GM12873 (cell line): ENCODE data around the gene FLRT2.

Experiments
- TF ChIP-seq, protein P1 (sequence below): IDR thresholded peaks from 2 replicates; pipeline ENCODE4 v1.5.1; 2012; ENCODE audit warnings: low read depth, mild to moderate bottlenecking, moderate library complexity, low read length, control low read depth; ENCODE audit not compliant: insufficient read depth; ENCODE audit errors: missing control alignments

Gene FLRT2

DNA sequence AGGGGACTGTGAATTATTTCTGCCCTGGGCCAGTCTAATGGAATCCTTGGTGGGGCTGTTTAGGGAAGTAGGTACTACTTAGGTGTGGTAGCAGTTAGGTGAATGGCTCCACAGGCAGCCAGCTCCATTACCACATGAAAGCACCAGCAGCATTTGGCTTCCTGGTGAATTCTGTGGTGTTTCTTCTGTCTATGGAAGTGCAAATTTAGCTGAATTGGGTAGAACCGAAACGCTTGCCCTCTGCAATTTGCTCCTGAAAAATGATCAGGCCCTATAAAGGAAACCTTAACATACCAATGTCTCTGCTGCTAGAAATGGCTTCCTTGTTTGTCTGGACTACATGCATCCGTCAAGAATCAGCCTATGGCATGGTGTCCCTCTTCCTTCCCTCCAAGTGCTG lies 16.4 kb downstream of the FLRT2 start:
- TF ChIP-seq, protein P1, sequence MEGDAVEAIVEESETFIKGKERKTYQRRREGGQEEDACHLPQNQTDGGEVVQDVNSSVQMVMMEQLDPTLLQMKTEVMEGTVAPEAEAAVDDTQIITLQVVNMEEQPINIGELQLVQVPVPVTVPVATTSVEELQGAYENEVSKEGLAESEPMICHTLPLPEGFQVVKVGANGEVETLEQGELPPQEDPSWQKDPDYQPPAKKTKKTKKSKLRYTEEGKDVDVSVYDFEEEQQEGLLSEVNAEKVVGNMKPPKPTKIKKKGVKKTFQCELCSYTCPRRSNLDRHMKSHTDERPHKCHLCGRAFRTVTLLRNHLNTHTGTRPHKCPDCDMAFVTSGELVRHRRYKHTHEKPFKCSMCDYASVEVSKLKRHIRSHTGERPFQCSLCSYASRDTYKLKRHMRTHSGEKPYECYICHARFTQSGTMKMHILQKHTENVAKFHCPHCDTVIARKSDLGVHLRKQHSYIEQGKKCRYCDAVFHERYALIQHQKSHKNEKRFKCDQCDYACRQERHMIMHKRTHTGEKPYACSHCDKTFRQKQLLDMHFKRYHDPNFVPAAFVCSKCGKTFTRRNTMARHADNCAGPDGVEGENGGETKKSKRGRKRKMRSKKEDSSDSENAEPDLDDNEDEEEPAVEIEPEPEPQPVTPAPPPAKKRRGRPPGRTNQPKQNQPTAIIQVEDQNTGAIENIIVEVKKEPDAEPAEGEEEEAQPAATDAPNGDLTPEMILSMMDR, result no peak

DNA sequence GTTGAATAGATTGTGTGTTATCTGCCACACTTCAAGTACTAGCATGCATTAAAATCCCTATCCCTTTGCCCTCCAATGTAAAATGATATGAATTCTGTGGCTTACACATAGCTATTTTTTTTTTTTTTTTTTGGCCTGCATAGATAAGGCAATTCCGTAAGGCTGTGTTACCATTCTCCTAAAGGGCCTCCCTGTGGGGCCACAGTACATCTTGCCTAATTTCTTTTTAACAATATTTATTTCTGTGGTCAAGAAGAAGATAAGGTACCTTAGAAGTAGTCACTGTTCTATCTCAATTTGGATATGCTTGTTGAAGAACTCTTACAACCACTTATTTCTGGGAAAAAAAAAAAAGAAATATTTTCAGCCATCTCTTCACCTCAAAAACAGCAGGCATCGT lies 19.8 kb downstream of the FLRT2 start:
- TF ChIP-seq, protein P1, result no peak

DNA sequence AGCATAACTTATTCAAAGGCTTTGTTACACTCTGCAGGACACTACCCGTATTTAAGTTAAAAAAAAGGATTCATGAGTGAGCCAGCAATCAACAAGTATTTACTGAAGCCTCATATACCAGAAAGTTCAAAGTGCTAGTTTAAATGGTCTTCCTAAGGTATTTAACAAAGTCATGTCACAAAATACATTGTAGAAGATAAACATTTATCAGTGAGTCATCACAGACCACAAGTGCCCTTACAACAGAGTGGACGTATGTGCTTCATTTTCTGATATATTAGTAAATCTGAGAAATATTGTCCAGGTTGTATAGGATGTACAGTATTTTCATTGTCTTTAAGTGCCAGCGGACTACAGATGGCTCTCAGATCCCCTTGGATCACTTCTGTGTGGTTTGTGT lies 24.2 kb downstream of the FLRT2 start:
- TF ChIP-seq, protein P1, result no peak

DNA sequence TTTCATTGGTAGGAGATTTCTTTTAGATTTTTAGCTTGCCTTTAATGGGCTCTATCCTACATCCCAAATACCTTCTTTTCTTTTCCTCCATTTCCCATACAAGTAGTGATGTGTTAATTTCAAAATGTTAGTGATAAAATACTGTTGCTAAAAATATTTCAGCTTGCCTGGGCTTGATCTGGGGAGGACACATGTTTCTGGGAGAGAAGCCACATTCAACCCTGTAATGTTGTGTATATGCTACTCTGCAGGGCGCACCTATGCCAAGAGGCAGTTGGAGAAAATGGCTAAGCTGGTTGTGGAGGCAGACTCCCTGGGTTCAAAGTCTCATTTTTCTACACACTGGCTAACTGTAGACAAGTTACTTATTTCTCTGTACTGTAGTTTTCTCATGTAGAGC lies 26.3 kb downstream of the FLRT2 start:
- TF ChIP-seq, protein P1, result no peak

DNA sequence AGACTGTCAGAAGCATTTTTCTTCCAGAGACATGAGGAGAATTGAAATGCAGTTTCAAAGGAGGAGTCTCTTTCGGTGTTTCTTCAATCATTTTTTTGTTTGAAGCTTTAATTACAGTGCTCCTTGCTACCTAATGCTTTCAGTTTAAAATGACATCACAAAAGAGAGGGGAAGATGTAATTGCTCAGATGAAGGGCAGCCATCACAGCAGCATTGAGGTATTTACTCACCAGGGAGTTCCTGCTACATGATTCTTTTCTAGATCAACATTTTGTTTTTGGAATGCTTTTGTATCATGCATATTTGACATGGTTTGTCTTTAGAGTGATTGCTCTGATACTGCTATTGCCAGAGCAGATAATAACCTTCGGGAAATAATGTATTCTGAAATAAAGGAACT lies 28.6 kb downstream of the FLRT2 start:
- TF ChIP-seq, protein P1, result no peak

DNA sequence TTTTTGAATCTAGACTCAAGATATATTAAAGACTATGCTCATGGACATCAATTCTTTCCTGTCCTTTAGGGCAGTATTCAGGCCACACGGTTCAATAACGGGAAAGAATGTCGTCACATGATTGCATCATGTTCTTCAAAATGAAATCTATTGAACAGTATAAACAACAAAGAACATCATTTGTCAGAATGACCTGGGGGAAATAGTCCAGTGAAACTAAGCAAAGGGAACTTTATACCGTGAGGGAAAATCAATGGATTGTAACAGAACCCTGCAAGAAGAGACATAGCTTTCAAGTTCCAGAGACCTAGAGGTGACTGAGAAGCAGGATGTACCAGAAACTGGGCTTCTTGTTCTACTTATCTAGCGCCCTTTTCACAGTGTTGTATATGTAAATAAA lies 32.7 kb downstream of the FLRT2 start:
- TF ChIP-seq, protein P1, result no peak

DNA sequence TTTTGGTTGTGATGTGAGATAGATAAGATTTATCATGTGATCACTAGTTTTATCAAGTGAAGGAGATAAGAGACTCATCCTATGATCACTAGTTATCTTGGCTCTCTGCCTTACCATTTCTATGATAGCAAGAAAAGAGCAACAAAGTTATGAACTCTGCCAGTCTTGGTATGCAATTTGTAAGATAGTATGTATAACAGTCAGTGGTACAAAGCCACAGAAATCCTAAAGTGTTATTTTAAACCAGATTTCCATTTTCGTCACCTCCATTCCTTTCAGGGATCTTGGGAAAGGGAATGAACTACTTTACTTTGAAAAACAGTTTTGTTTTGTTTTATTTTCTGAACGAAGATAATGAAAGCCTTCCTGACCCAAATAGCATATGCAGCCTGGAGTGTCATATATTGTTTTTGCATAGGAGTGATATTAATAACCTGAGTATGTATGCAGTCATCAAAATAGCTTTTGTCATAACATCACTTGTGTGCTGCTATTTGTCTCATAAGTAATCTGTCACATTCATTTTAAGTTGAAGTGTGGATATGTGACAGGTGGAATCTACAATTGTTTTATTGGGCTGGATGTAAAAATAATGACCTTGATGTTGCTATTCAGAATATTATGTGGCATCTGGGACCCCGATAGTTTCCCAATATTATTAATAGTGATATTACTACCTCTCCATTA lies 35.0 kb downstream of the FLRT2 start:
- TF ChIP-seq, protein P1, result no peak
